OCI-LY3 (cell line): Measurements from ENCODE around the gene SERPINB7.

Source experiments
- CTCF ChIP-seq: fragments of 200-600, 300-600 bp; sonication (generic); IDR thresholded peaks from 2 replicates; pipeline ENCODE4 v1.5.1; 2014; ENCODE audit warnings: antibody characterized with exemption, low read length, low read depth
- EZH2phosphoT487 ChIP-seq: fragments of 200-600 bp; shearing (Covaris generic); IDR thresholded peaks from 2 replicates; pipeline ENCODE4 v1.6.1; 2018; ENCODE audit warnings: antibody characterized with exemption, mixed run types, low read depth

GRCh38 chr18:63775166-63775730 lies at the start of gene SERPINB7:
- no peak for TF ChIP-seq CTCF
- TF ChIP-seq EZH2phosphoT487, result no peak
